ENCODE results near the gene DR1.

DNA sequence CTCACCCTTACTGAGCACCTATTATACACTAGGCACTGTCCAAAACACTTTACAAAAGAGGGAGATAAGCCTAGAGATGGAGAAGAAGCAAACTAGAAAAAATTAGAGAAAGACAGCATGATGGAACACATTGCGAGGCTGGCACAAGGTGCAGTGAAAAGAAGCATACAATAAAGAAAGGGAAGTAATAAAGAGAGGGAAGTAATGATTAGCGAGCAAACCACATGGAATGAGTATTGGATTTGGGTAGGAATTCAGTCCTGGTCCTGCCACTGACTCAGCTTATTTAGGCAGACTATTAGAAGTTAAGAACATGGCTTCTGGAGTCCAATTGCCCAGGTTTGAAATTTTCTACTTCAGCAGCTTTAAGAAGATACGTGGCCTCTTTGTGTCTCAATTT lies 69.6 kb downstream of the DR1 start:
- TF ChIP-seq GATA2 (IDR thresholded peaks at IDR 0.05; ENCODE audit: low read depth, low read length) = no peak
- TF ChIP-seq GATA3 (IDR thresholded peaks at IDR 0.05; ENCODE audit: low read depth, low read length) = no peak
